GM23338 (cell line): ENCODE data around the gene TNRC18. TPM values are rescaled to one million over a fixed set of nuclear protein-coding genes. Genes with fewer than 3 reads are reported as not detected.

Experiments
- ATAC-seq: fragments of 200-7000 bp; cut with Tn5 transposase; 3 replicates; pipeline ENCODE4 v1.9.1; 2020
- DNase-seq: peaks from one replicate; pipeline ENCODE4 v3.0.0-alpha.2; 2015; ENCODE audit warnings: low spot score
- H2AFZ ChIP-seq: fragments of 200-600 bp; sonication (generic); 2 replicates; pipeline ENCODE4 v1.8.0; 2016; ENCODE audit warnings: antibody characterized with exemption, mild to moderate bottlenecking, moderate library complexity
- H3F3A ChIP-seq: fragments of 200-600 bp; sonication (generic); replicated peaks from 2 replicates; pipeline ENCODE4 v1.8.0; 2017; ENCODE audit warnings: antibody characterized with exemption, mixed run types, low read depth
- H3K27ac ChIP-seq: fragments of 200-600 bp; sonication (generic); 2 replicates; pipeline ENCODE4 v1.6.1; 2016; ENCODE audit warnings: low read depth
- H3K27me3 ChIP-seq: fragments of 200-600 bp; sonication (generic); 2 replicates; pipeline ENCODE4 v1.8.0; 2016; ENCODE audit warnings: mild to moderate bottlenecking, mixed run types, moderate library complexity; ENCODE audit not compliant: insufficient read depth
- H3K36me3 ChIP-seq: fragments of 200-600 bp; sonication (generic); 2 replicates; pipeline ENCODE4 v1.8.0; 2016; ENCODE audit warnings: mild to moderate bottlenecking; ENCODE audit not compliant: insufficient read depth
- H3K4me1 ChIP-seq: fragments of 200-600 bp; sonication (generic); 2 replicates; pipeline ENCODE4 v1.8.0; 2016; ENCODE audit warnings: mild to moderate bottlenecking, moderate library complexity; ENCODE audit not compliant: insufficient read depth
- H3K4me2 ChIP-seq: fragments of 200-600 bp; sonication (generic); 2 replicates; pipeline ENCODE4 v1.7.1; 2017; ENCODE audit warnings: mixed run types
- H3K4me3 ChIP-seq: fragments of 200-600 bp; sonication (generic); 2 replicates; pipeline ENCODE4 v1.6.1; 2016; ENCODE audit warnings: mixed run types
- H3K79me2 ChIP-seq: fragments of 200-600 bp; sonication (generic); replicated peaks from 2 replicates; pipeline ENCODE4 v1.8.0; 2017; ENCODE audit warnings: mild to moderate bottlenecking; ENCODE audit not compliant: insufficient read depth
- H3K9me2 ChIP-seq: fragments of 200-600 bp; sonication (generic); 2 replicates; pipeline ENCODE4 v1.8.0; 2017; ENCODE audit not compliant: insufficient read depth
- H4K20me1 ChIP-seq: fragments of 200-600 bp; sonication (generic); replicated peaks from 2 replicates; pipeline ENCODE4 v1.8.0; 2017; ENCODE audit warnings: mild to moderate bottlenecking; ENCODE audit not compliant: insufficient read depth
- H3K27ac Mint-ChIP-seq: 2 replicates; pipeline ENCODE4 v1.8.0; 2020; ENCODE audit warnings: inconsistent platforms, mild to moderate bottlenecking, moderate library complexity, mixed read lengths
- H3K27me3 Mint-ChIP-seq: 3 replicates; pipeline ENCODE4 v1.8.0; 2022; ENCODE audit warnings: low read depth, mild to moderate bottlenecking, moderate library complexity, mixed read lengths, inconsistent platforms; ENCODE audit not compliant: insufficient read depth, poor library complexity
- H3K36me3 Mint-ChIP-seq: 3 replicates; pipeline ENCODE4 v1.8.0; 2021; ENCODE audit warnings: low read depth, mild to moderate bottlenecking, inconsistent platforms, moderate library complexity, mixed read lengths
- H3K4me1 Mint-ChIP-seq: 3 replicates; pipeline ENCODE4 v1.8.0; 2020; ENCODE audit warnings: mild to moderate bottlenecking, inconsistent platforms, mixed read lengths
- H3K4me3 Mint-ChIP-seq: 3 replicates; pipeline ENCODE4 v1.8.0; 2021; ENCODE audit warnings: moderate library complexity, mild to moderate bottlenecking, inconsistent platforms, mixed read lengths
- H3K9me3 Mint-ChIP-seq: 3 replicates; pipeline ENCODE4 v1.8.0; 2020; ENCODE audit warnings: moderate library complexity, mild to moderate bottlenecking, inconsistent platforms, mixed read lengths
- CREB1 ChIP-seq: fragments of 250-450 bp; sonication (Bioruptor Pico); IDR thresholded peaks from 2 replicates; pipeline ENCODE4 v1.5.0; 2020; ENCODE audit warnings: low read depth, mild to moderate bottlenecking, moderate library complexity
- CTCF ChIP-seq, 2 experiments: fragments of 200-600 bp in 1 of 2; sonication (generic) in 1 of 2; conservative IDR thresholded peaks; 2 replicates each; pipeline versions ENCODE4 v1.5.1 to v1.6.1; 2016 to 2017; ENCODE audit warnings: antibody characterized with exemption in 2 of 2, low read depth in 2 of 2, mild to moderate bottlenecking in 2 of 2, moderate library complexity in 1 of 2
- ETS1 ChIP-seq: IDR thresholded peaks from 2 replicates; pipeline ENCODE4 v1.6.1; 2016; ENCODE audit warnings: antibody characterized with exemption
- EZH2 ChIP-seq: fragments of 200-600 bp; sonication (generic); IDR thresholded peaks from one replicate; pipeline ENCODE4 v1.8.0; 2017; ENCODE audit warnings: antibody characterized with exemption, mild to moderate bottlenecking, low read depth; ENCODE audit not compliant: unreplicated experiment
- EZH2phosphoT487 ChIP-seq: fragments of 200-600 bp; sonication (generic); IDR thresholded peaks from one replicate; pipeline ENCODE4 v1.8.1; 2018; ENCODE audit warnings: antibody characterized with exemption; ENCODE audit not compliant: unreplicated experiment
- JUNB ChIP-seq: IDR thresholded peaks from one replicate; pipeline ENCODE4 v1.6.1; 2016; ENCODE audit warnings: antibody characterized with exemption; ENCODE audit not compliant: unreplicated experiment
- NANOG ChIP-seq: IDR thresholded peaks from 2 replicates; pipeline ENCODE4 v1.6.1; 2016; ENCODE audit warnings: antibody characterized with exemption, borderline replicate concordance
- POLR2AphosphoS5 ChIP-seq: IDR thresholded peaks from 2 replicates; pipeline ENCODE4 v1.6.1; 2016; ENCODE audit warnings: antibody characterized with exemption, low read depth
- REST ChIP-seq: IDR thresholded peaks from one replicate; pipeline ENCODE4 v1.6.1; 2018; ENCODE audit warnings: antibody characterized with exemption; ENCODE audit not compliant: unreplicated experiment
- STAT1 ChIP-seq: IDR thresholded peaks from one replicate; pipeline ENCODE4 v1.6.1; 2016; ENCODE audit warnings: antibody characterized with exemption; ENCODE audit not compliant: unreplicated experiment
- ZNF114 ChIP-seq: fragments of 250-450 bp; sonication (Bioruptor Pico); IDR thresholded peaks from 2 replicates; pipeline ENCODE4 v1.5.0; 2020; ENCODE audit warnings: mild to moderate bottlenecking, moderate library complexity
- ZNF331 ChIP-seq: fragments of 250-450 bp; sonication (Bioruptor Pico); IDR thresholded peaks from 2 replicates; pipeline ENCODE4 v1.5.0; 2020; ENCODE audit warnings: low read depth, mild to moderate bottlenecking, moderate library complexity
- ZNF462 ChIP-seq: fragments of 250-450 bp; sonication (Bioruptor Pico); IDR thresholded peaks from 2 replicates; pipeline ENCODE4 v1.5.0; 2020; ENCODE audit warnings: mild to moderate bottlenecking, moderate library complexity
- polyA plus RNA-seq: library from polyadenylated mRNA; unstranded; fragments of >200 nt; fragmentation: Nextera tagmentation; extraction: Ambion mirVana; gene quantifications from 2 replicates; pipeline ENCODE4 v1.2.1, GENCODE V29; 2016
- total RNA-seq: library from RNA; depleted of rRNA; stranded (reverse); fragments of >200 nt; shearing (Covaris generic); gene quantifications from 2 replicates; pipeline ENCODE4 v1.2.3, GENCODE V29; 2014

TNRC18 gene
- total and polyA plus RNA-seq, 2 experiments from 2014 or later = 2.1 to 17.5 TPM

- Histone ChIP-seq H3K79me2 (no peaks in the 10 kb centered on the region), H3K36me3 (no peaks in the 10 kb centered on the region), H3K27ac (no peak overlapping the region), H3K9me2 (no peaks in the 10 kb centered on the region), H4K20me1 (no peaks in the 10 kb centered on the region), H2AFZ (no peak overlapping the region), H3F3A (no peaks in the 10 kb centered on the region), H3K4me1 (no peaks in the 10 kb centered on the region), H3K4me2 (no peak overlapping the region), H3K27me3 (no peaks in the 10 kb centered on the region), H3K4me3 (no peak overlapping the region)
- H3K4me3 Mint-ChIP-seq = no peak overlapping the region
- peaks cover 11% of the 10 kb centered on the region for H3K27me3 Mint-ChIP-seq
- TF ChIP-seq STAT1 = no peak
- no peak for TF ChIP-seq ZNF114 (CRISPR knock-in tag)
- no peak for TF ChIP-seq POLR2AphosphoS5
- no peak for TF ChIP-seq ETS1
- TF ChIP-seq EZH2phosphoT487 = no peak
- no peak for TF ChIP-seq REST
- TF ChIP-seq ZNF462 = no peak
- TF ChIP-seq JUNB = no peak
- no peak for TF ChIP-seq NANOG
- no peak for TF ChIP-seq CTCF (conservative IDR thresholded peaks at IDR 0.05; ENCODE audit: low read depth in 2 of 2)
- TF ChIP-seq CREB1 (CRISPR knock-in tag) = no peak
- TF ChIP-seq ZNF331 (CRISPR knock-in tag) = no peak
- no peak for TF ChIP-seq EZH2
- H3K4me1 Mint-ChIP-seq = no peaks in the 10 kb centered on the region; the same call in 2 of the 3 replicates
- DNase-seq (no peak), ATAC-seq (no peak)
- peaks cover 9% of the 10 kb centered on the region for H3K9me3 Mint-ChIP-seq
- no peak overlapping the region for H3K27ac Mint-ChIP-seq
- peaks cover 13% of the 10 kb centered on the region; the same call in 1 of the 3 replicates for H3K36me3 Mint-ChIP-seq
These were observed 102.7 kb downstream of the TNRC18 start for GRCh38 chr7:5320802-5321396.
